Smooth muscle cell (in vitro differentiated cells): Measurements from ENCODE around the gene TATDN2. TPM values are rescaled to one million over a fixed set of nuclear protein-coding genes. Genes with fewer than 3 reads are reported as not detected.
A peak's percentile ranks its signal among the peaks of the same experiment; 100 is the strongest.

Source experiments
- DNase-seq: peaks from one replicate; lab custom pipeline; 2025; ENCODE audit not compliant: unreplicated experiment; lab: John Stamatoyannopoulos, UW
- H2AFZ ChIP-seq: fragments of 200-600 bp; sonication (generic); 2 replicates; pipeline ENCODE4 v1.6.0; 2016; ENCODE audit warnings: antibody characterized with exemption, low read depth, mild to moderate bottlenecking
- H3F3A ChIP-seq: fragments of 200-600 bp; sonication (generic); 2 replicates; pipeline ENCODE4 v1.6.0; 2017; ENCODE audit warnings: antibody characterized with exemption, low read depth
- H3K27ac ChIP-seq: fragments of 200-600 bp; sonication (generic); 2 replicates; pipeline ENCODE4 v1.5.1; 2016; ENCODE audit warnings: low read depth, mild to moderate bottlenecking
- H3K27me3 ChIP-seq: fragments of 200-600 bp; sonication (generic); 2 replicates; pipeline ENCODE4 v1.6.1; 2016; ENCODE audit warnings: low read depth, mild to moderate bottlenecking
- H3K36me3 ChIP-seq: fragments of 200-600 bp; sonication (generic); 2 replicates; pipeline ENCODE4 v1.5.1; 2016; ENCODE audit warnings: low read depth
- H3K4me1 ChIP-seq: fragments of 200-600 bp; sonication (generic); 2 replicates; pipeline ENCODE4 v1.5.1; 2016; ENCODE audit warnings: low read depth
- H3K4me2 ChIP-seq: fragments of 200-600 bp; sonication (generic); 2 replicates; pipeline ENCODE4 v1.6.0; 2016; ENCODE audit warnings: mild to moderate bottlenecking
- H3K4me3 ChIP-seq: fragments of 200-600 bp; sonication (generic); 2 replicates; pipeline ENCODE4 v1.5.1; 2016; ENCODE audit warnings: mild to moderate bottlenecking
- H3K79me2 ChIP-seq: fragments of 200-600 bp; sonication (generic); 2 replicates; pipeline ENCODE4 v1.6.0; 2016; ENCODE audit warnings: low read depth, mild to moderate bottlenecking
- H3K9ac ChIP-seq: fragments of 200-600 bp; sonication (generic); 2 replicates; pipeline ENCODE4 v1.6.0; 2016; ENCODE audit warnings: low read depth
- H3K9me3 ChIP-seq: fragments of 200-600 bp; sonication (generic); replicated peaks from 2 replicates; pipeline ENCODE4 v1.5.1; 2016; ENCODE audit warnings: low read depth
- H4K20me1 ChIP-seq: fragments of 200-600 bp; sonication (generic); 2 replicates; pipeline ENCODE4 v1.6.0; 2016; ENCODE audit warnings: low read depth
- WGBS: methylation state at CpG from one replicate; pipeline ENCODE4 v1.1.7; 2016; ENCODE audit warnings: low lambda C conversion rate; 5-methylcytosine and 5-hydroxymethylcytosine counted together
- polyA plus RNA-seq: library from polyadenylated mRNA; unstranded; fragments of >200 nt; fragmentation: Nextera tagmentation; extraction: Ambion mirVana; gene quantifications from 2 replicates; pipeline ENCODE4 v1.2.1, GENCODE V29; 2016
- total RNA-seq: library from RNA; depleted of rRNA; stranded (reverse); fragments of >200 nt; gene quantifications from 2 replicates; pipeline ENCODE4 v1.2.3, GENCODE V29; 2014
- TF ChIP-seq, protein P1 (sequence below): fragments of 200-600 bp; sonication (generic); IDR thresholded peaks from 2 replicates; pipeline ENCODE4 v1.5.1; 2017; ENCODE audit warnings: borderline replicate concordance, mild to moderate bottlenecking, antibody characterized with exemption; ENCODE audit not compliant: insufficient read depth, poor library complexity, severe bottlenecking

Gene TATDN2
- total and polyA plus RNA-seq, 2 experiments from 2014 or later: 3.3 to 23.6 TPM

DNA sequence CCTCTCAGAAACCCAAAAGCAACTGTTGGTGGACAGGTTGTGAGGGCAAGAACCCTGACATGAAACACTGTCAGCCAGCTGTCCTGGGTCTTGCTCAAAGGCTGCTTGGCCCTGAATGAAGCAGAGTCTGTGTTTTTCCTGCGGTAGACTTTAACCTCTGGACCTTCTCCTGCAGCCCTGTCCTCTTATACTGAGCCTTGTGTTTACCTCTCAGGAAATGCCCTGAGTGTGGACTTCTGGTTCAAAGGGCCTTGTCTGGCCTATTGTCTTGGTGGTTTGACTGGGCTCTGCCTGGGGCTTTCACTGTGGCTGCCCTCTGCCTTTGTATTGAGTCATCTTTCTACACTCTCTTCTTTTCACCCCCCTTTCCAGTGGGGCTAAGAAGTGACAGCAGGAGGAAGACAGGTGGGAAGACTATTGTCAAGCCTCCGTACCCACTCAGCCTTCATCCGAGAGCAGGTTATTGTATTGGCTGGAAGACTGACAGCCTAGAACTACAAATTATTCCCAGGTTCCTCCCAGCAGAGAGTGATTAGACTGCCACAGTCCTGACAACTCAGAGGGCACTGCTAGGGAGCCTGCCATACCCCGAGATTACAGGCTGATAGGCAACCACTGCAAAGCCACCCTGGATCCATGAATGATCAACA is 69.2 kb downstream of the TATDN2 start:
- H3K27ac ChIP-seq: peak overlapping the region; percentile 5
- H3K36me3 ChIP-seq: peaks cover 14% of the 10 kb centered on the region
- no peak overlapping the region for H3K4me3 ChIP-seq
- H2AFZ ChIP-seq: no peak overlapping the region
- TF ChIP-seq, protein P1, sequence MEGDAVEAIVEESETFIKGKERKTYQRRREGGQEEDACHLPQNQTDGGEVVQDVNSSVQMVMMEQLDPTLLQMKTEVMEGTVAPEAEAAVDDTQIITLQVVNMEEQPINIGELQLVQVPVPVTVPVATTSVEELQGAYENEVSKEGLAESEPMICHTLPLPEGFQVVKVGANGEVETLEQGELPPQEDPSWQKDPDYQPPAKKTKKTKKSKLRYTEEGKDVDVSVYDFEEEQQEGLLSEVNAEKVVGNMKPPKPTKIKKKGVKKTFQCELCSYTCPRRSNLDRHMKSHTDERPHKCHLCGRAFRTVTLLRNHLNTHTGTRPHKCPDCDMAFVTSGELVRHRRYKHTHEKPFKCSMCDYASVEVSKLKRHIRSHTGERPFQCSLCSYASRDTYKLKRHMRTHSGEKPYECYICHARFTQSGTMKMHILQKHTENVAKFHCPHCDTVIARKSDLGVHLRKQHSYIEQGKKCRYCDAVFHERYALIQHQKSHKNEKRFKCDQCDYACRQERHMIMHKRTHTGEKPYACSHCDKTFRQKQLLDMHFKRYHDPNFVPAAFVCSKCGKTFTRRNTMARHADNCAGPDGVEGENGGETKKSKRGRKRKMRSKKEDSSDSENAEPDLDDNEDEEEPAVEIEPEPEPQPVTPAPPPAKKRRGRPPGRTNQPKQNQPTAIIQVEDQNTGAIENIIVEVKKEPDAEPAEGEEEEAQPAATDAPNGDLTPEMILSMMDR: no peak
- H3F3A ChIP-seq: peaks cover 6% of the 10 kb centered on the region
- H3K4me1 ChIP-seq: peaks cover 4% of the 10 kb centered on the region
- H3K27me3 ChIP-seq: no peaks in the 10 kb centered on the region
- H3K4me2 ChIP-seq: no peak overlapping the region
- WGBS: 100% methylated on average over 4 of the region's 4 CpGs
- peaks cover 66% of the 10 kb centered on the region for H3K79me2 ChIP-seq
- H3K9me3 ChIP-seq: no peaks in the 10 kb centered on the region
- no peak for DNase-seq
- H4K20me1 ChIP-seq: peaks cover 68% of the 10 kb centered on the region
- H3K9ac ChIP-seq: no peak overlapping the region

DNA sequence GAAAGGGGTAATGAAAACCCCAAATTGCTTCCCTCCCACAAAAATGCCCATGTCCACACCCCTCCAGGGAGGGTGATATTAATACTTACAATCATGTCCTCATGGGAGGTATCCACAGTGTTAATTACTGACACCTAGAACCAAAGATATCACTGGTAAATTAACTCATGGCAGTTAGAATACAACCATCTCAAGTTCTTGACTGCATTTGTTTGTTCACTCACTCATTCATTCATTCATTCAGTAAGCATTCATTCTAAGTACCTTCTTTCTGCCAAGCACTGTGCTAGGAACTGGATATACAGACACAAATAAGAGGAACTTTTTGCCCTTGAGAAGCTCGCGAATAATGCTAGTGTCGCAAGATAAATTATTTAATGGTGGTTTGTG is 69.7 kb downstream of the TATDN2 start:
- H3F3A ChIP-seq: peaks cover 6% of the 10 kb centered on the region
- peaks cover 4% of the 10 kb centered on the region for H3K4me1 ChIP-seq
- 98% methylated on average over 3 of the region's 3 CpGs for WGBS
- H3K27ac ChIP-seq: peak overlapping the region; percentile 5
- H3K4me3 ChIP-seq: no peak overlapping the region
- H2AFZ ChIP-seq: no peak overlapping the region
- TF ChIP-seq, protein P1: no peak
- peaks cover 14% of the 10 kb centered on the region for H3K36me3 ChIP-seq
- H3K9me3 ChIP-seq: no peaks in the 10 kb centered on the region
- H3K4me2 ChIP-seq: no peak overlapping the region
- no peak overlapping the region for H3K9ac ChIP-seq
- H3K27me3 ChIP-seq: no peaks in the 10 kb centered on the region
- no peak for DNase-seq
- peaks cover 66% of the 10 kb centered on the region for H3K79me2 ChIP-seq
- peaks cover 63% of the 10 kb centered on the region for H4K20me1 ChIP-seq

DNA sequence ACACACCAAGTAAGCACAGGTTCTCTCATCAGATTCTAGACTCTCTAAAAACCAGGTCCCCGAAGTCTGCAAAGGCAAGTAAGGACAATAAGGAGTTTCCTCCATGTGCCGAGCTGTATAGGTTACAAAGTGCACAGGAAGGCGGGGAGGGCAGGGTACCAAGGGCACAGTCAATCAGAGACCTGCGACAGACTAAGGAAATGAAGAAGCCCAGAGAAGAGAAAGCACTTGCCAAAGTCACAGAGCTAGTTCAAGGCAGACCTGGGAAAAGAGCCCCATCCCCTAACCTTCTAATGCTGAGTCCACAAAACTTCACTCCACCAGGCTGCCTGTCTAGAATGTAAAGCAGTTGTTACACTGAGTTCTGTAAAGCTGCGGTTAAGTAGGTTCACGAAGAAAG is 71.0 kb downstream of the TATDN2 start:
- Histone ChIP-seq H3K9me3 (no peaks in the 10 kb centered on the region), H3K4me2 (peak overlapping the region; percentile 96), H3K27ac (no peak overlapping the region), H3K4me3 (peak overlapping the region; percentile 96), H3K36me3 (peaks cover 14% of the 10 kb centered on the region), H3F3A (peaks cover 6% of the 10 kb centered on the region), H3K4me1 (peaks cover 4% of the 10 kb centered on the region), H4K20me1 (peaks cover 50% of the 10 kb centered on the region), H2AFZ (no peak overlapping the region), H3K9ac (peak overlapping the region; percentile 21), H3K79me2 (peaks cover 56% of the 10 kb centered on the region), H3K27me3 (no peaks in the 10 kb centered on the region)
- 83% methylated on average over 6 of the region's 6 CpGs for WGBS
- DNase-seq: no peak
- TF ChIP-seq, protein P1: no peak

DNA sequence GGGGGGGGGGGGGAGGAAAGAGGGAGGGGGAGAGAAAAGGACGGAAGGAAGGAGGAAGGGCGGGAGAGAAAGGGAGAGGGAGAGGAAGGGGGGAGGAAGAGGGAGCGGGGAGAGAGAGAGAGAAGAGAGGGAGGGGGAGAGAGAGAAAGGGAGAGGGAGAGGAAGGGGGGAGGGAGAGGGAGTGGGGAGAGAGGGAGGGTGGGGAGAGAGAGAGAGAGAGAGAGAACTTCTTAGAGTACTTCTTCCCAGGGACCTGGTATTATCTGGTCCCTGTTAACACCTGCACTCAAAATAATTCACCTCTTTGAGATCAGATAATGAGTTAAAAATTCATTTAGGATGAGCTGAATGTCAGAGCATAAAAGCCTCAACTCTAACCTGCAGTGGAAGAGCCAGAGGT is 71.5 kb downstream of the TATDN2 start:
- Histone ChIP-seq H3K4me2 (peak overlapping the region; percentile 96), H3K9ac (peak overlapping the region; percentile 100), H3K27ac (peak overlapping the region; percentile 97), H3K79me2 (peaks cover 50% of the 10 kb centered on the region), H3K4me3 (peak overlapping the region; percentile 96), H2AFZ (no peak overlapping the region), H3K9me3 (no peaks in the 10 kb centered on the region), H3K4me1 (peaks cover 4% of the 10 kb centered on the region), H3K27me3 (peaks cover 1% of the 10 kb centered on the region), H3K36me3 (peaks cover 9% of the 10 kb centered on the region), H4K20me1 (peaks cover 45% of the 10 kb centered on the region), H3F3A (peaks cover 1% of the 10 kb centered on the region)
- WGBS: 0% methylated on average over 1 of the region's 3 CpGs
- DNase-seq: no peak
- TF ChIP-seq, protein P1: no peak
